ENCODE data around the gene OTOP2.
"Not testable (repeated sequence)": the region's sequence is repeated elsewhere in the genome, so short reads cannot be mapped to it uniquely, and the experiment has no call there.

OTOP2 gene

DNA sequence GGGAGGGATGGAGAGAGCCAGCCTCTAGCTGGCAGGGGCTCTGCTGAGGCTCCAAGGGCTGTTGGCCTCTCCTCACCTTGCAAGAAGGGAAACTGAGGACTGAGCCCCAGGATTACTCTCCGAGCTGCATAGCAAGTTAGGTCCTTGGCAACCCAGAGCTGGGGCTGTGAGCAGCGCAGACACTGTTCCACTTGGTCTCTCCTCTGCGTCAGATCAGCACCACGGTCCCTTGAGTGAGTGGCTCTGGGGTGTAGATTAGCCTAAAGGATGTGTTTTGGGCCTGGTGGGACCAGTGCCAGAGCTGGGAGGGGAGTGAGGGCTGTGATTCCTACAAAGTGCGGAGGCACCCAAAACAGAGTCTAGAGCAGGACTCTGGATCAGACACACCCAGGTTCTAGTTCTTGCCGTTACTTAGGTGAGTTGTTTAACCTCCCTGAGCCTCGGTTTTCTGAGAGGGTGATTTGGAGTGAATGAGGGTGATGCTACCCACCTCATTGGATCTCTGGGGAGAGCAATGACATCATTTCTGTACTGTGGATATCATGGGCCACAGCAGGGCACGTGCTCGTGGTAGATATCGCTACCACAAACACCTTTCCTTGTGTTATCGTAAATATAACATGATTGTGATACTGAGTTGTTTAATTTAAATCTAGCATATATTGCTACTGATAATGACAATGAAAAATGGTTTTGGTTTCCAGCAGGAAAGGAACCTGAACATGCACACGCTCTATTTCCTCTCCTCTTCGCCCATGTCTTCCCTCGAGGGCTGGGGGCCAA, 22.5 kb upstream of the OTOP2 start:
- no peak for DNase-seq

DNA sequence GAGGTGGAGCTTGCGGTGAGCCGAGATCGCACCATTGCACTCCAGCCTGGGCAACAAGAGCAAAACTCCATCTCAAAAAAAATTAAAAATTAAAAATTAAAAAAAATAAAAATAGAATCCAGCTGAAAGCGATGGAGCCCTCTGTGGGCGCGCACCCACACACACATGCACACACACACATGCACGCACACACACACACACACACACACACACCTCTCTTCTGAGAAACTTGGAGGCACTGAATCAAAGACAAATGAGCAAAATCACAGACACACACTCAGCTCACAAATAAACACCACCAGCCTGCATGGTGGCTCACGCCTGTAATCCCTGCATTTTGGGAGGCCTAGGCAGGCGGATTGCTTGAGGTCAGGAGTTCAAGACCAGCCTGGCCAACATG, 21.0 kb upstream of the OTOP2 start:
- DNase-seq = no peak

DNA sequence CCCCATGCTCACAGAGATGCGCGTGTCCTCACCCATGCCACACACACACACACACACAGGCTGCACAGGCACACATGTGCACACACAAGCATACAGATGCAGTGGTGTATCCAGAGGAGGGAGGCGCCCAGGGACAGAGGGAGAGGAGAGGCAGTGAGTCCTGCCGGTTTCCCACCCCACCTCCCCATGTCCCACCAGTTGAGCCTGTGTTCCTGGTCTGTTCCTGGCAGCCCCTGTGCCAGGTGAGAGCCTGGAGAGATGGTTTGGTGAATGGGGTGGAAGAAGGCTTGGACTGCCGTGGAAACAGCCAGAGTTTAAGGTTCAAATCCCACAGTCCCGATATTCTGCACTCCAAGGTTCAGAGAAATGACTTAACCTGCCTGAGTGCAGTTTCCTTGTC, 20.4 kb upstream of the OTOP2 start:
- DNase-seq = no peak

DNA sequence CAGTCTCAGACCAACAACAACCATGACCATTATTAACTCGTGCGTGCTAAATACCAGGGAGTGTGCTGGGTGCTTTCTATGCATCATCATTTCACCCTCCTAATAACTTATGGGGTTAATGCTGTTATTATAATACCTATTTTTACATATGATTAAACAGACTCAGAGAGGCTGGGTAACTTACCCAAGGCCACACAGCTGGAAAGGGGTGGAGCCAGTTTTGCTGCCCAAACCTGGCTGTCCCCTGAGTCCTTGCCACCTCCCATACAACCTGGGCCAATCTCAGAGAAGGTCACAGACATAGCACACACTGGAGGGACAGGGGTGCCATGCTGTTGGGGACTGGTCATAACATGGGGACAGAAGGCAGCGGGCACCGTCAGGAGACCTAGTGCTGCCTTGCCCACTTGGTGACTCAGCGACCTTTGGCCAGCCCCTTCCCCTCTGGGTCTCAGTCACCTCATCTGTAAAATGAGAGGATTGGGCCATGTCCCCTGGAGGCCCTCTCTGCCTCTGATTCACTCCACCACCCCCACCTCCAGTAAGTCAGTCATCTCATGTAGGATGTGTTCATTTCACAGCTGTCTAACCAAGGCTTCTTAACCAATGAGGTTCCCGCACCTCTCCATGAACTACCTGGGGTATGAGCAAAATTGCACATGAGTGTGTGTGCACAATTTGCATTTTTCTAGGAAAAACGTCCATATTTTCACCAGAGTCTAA, 19.2 kb upstream of the OTOP2 start:
- no peak for DNase-seq

DNA sequence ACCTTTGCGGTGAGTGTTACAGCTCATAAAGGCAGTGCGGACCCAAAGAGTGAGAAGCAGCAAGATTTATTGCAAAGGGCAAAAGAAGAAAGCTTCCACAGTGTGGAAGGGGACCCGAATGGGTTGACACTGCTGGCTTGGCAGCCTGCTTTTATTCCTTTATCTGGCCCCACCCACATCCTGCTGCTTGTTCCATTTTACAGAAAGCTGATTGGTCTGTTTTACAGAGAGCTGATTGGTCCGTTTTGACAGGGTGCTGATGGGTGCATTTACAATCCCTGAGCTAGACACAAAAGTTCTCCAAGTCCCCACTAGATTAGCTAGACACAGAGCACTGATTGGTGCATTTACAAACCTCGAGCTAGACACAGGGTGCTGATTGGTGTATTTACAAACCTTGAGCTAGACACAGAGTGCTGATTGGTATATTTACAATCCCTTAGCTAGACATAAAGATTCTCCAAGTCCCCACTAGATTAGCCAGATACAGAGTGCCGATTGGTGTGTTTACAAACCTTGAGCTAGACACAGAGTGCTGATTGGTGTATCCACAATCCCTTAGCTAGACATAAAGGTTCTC, 17.8 kb upstream of the OTOP2 start:
- DNase-seq = not testable (repeated sequence)

DNA sequence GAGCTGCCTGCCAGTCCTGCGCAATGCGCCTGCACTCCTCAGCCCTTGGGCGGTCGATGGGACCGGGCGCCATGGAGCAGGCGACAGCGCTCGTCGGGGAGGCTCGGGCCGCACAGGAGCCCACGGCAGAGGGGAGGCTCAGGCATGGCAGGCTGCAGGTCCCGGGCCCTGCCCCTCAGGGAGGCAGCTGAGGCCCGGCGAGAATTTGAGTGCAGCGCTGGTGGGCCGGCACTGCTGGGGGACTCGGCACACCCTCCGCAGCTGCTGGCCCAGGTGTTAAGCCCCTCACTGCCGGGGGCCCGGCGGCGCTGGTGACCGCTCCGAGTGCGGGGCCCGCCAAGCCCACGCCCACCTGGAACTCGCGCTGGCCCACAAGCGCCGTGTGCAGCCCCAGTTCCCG, 17.1 kb upstream of the OTOP2 start:
- no peak for DNase-seq

DNA sequence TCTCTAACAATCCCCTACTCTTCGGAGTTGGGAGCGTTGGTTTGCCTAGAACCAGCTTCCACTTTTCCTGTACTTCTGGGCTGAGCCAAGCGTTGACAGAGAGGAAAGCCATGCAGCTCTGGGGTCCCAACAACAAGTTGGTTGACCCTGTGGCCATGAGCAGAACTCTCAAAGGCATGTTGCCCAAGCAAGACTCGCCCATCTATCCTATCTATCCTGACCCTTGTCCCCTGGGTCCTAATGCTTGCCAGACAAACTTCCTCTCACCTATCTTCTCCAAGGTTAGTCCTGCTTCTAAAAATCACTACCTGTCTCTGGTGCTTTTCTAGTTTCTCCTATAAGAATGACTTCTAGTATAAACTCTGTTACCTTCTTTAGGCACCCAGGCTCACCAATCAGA, 15.0 kb upstream of the OTOP2 start:
- not testable (repeated sequence) for DNase-seq

DNA sequence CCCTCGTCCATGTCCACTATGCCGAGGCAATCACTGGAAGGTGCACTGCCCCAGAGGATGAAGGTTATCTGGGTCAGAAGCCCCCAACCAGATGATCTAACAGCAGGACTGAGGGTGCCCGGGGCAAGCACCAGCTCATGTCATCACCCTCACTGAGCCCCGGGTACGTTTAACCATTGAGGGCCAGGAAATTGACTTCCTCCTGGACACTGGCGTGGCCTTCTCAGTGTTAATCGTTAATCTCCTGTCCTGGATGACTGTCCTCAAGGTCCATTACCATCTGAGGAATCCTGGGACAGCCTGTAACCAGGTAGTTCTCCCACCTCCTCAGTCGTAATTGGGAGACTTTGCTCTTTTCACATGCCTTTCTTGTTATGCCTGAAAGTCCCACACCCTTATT, 12.7 kb upstream of the OTOP2 start:
- not testable (repeated sequence) for DNase-seq

DNA sequence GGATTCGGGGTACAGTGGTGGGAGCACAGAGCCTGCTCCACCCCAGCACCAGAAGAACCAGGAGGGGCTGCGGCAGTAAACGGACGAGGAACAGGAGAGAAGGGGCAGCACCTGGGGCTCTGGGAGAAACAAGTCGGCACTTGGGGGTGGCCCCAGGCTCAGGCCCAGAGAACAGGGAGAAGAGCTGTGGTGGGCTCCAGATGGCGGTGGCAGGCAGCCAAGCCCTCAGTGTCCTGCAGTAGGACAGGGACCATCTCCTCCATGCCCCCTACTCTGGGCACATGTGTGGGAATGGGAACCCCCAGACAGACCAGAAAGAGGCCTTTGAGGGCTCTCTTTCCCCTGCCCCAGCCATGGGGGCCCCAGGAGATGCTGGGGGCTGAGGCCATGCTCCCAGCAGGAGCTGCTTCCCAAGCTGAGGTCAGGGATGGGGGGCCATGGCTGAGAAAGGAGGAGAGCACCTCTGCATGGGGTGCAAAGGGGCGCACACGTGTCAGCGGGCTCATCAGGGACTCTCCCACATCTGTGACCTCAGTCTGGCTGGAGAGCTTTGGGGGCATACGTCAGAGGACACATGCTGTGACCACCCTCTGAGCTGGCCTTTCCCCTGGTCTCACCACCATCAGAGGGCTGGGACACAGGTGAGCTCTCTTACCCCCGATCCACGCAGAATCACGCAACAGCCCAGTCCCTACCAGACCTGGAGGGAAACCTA, 7.8 kb upstream of the OTOP2 start:
- DNase-seq = no peak

DNA sequence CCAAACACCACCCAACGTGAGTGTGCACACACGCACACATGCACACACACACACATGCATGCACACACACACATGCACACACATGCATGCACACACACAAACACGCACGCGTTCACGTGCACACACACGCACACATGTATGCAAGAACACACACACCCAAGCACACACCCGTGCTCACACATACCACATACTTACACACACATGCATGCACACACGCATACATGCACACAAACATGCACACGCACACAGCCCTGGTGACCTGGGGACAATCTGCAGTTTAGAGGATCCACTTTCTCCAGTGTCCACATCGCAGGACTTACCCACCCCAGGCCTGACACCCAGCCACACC, 7.2 kb upstream of the OTOP2 start:
- no peak for DNase-seq

DNA sequence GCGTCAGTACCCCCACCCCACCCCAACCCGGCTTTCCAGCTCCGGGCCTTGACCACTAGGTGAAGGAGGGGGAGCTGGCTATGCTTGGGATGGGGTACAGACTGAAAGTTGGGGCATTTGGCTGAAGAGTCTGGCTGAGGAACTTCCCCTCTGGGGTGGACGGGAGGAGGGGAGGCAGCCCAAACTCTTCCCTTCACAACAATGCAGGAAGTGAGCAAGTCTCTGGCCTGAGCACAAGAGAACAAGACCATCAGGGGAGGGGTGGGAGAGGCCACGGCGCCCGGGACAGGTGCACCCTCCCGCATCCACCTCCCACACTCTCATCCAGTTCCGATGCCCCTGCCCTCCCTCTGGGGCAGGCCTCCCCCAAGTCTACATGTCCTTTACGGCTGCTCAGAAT, 6.6 kb upstream of the OTOP2 start:
- no peak for DNase-seq

DNA sequence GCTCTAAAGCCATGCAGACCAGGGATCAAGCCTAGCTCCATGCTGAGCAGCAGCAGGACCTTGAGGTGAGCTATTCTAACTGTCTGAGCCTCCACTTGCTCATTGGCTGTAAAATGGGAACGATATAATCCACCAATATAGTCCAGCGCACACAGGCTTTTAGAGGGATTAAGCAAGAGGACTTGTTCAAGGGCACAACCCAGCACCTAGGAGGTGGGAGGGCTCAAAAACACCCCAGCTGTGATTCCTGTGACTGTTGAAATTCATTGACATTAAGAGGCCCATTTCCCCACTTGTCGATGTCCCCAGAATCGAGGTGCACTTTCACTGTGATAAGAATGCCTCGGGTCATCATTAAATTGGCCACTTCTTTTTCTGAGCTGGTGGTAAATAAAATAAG, 5.2 kb upstream of the OTOP2 start:
- no peak for DNase-seq

DNA sequence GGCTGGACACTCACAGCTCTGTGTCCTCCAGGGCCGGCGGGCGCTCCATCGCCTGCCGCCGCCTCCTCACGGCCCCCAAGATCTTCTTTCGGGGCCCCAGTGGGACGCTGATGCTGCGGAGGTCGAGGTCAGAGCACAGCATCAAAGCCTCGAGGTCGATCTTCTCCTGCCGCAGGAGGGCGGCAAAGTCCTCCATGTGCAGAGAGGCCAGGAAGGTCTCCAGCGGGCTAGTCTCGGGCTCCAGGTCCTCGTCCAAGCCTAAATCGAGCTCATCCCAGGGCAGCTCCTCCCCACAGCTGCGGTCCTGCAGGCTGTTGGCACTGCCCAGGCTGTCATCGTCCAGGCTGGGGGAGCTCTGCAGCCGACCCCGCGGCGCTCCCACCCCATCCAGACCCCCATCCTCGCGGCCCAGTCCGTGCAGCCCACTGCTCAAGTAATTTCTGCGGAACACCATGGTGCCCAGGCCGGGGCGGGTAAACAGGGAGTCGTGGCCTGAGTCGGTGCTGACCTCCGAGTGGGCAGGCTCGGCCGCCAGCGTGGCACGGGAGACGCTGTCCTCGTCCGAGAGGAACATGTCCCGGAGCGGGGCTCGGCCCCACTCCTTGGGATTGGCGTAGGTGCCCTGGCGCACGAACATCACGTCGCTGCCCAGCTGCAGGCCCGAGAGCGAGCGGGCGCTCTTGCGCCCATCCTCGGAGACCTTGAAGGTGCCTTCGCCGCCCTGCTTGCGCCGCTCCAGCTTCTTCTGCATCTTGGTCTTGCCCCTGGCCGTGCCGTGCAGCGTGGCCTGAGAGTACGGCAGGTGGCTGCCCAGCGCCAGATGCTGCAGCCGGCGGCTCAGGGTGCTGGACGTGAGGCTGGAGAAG, 4.4 kb upstream of the OTOP2 start:
- DNase-seq = no peak

DNA sequence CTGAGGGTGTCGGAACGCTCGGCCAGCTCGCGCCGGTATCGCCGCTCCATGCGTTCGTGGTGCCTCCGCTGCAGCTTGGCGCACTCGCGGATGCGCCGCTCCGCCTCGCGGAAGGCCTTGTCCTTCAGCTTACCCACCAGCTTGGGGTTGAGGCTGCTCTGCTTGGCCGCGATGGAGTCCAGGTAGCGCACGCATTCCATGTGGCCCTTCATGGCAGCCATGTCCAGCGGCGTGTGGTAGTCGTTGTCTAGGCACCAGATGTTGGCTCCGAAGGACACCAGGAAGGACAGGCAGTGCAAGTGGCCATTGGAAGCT, 3.8 kb upstream of the OTOP2 start:
- no peak for DNase-seq

DNA sequence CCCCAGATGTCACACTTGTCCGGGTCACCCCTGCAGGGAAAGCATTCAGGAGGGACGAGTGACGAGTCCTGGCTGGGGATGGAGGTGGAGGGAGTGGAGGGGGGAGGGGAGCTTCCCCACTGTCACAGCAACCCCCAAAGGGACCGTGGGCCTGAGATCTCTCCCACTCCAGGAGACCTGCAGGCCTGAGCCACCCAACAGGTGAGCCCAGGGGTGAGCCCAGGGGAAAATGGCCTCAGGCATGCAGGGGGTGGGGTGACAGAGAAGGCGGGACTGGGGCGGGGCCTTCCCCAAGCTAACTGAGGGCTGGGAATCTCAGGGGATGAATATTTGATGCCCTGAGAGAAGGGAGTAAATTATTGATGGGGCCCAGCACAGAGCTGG, 3.4 kb upstream of the OTOP2 start:
- DNase-seq = no peak

DNA sequence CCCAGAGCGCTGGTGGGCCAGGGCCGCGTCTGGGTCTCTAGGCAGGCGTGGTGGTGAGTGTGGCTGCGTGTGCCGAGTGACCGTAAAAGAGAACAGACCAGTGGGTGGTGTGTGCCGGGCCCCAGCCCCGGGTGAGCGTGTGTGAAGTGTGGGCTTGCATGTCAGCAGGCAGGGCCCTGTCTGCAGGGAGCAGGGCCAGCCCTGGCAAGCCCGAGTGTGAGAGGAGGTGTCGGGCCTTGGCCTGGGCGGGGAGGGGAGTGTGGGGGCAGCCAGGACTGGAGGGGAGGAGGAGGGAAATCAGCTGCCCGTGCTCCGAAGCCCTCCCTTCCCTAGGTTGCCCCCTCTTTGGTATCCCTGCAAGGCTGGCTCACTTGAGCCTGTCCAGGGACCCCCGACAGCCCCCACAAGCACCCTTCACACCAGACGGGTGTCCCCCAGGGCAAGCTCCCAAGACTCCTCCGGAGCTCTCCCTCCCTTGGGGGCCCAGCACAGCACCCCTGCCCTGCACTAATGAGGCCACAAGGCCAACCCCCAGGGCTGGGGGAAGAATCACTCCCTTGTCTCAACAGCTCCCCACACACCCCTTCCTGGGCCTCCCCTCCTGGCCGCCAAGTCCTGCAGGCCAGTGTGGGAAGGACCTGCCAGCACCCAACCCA, 2.9 kb upstream of the OTOP2 start:
- no peak for DNase-seq

DNA sequence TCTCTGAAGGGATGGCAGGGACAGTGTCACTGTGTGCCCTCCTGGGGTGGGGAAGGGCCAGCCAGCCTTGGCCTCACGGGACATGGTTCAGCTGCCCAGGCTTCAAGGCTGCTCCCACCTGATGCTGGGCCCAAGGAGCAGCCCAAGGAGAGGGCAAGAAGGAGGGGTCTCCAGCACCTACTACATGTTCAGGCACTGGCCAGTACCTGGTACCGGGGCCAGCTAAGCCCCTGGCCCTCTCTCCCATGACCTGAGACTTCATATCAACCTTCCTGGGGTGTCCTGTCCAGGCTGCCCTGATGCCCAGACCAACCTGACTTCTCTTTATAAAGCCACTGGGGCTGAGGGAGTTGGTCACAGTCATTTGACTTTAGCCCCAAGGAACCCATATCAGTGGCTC, 2.3 kb upstream of the OTOP2 start:
- no peak for DNase-seq

DNA sequence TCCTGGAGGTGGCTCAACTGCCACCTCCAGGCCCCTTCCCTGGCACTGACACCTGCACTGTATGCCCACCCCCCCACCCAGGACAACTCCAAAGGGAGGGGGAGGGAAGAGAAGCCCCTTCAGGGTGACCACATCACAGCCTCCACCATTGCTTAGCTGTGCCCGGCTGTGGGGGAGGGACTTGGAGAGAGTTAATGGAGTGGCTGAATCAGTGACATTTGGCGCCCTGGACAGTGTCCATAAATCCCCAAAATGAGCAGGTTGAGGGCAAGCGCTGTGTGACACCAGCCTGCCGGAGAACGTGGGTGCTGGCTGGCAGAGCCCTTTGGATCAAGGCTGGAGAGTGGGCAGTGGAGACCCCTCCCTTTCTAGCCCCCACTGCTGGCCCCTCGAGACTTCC, 1.9 kb upstream of the OTOP2 start:
- DNase-seq = no peak

DNA sequence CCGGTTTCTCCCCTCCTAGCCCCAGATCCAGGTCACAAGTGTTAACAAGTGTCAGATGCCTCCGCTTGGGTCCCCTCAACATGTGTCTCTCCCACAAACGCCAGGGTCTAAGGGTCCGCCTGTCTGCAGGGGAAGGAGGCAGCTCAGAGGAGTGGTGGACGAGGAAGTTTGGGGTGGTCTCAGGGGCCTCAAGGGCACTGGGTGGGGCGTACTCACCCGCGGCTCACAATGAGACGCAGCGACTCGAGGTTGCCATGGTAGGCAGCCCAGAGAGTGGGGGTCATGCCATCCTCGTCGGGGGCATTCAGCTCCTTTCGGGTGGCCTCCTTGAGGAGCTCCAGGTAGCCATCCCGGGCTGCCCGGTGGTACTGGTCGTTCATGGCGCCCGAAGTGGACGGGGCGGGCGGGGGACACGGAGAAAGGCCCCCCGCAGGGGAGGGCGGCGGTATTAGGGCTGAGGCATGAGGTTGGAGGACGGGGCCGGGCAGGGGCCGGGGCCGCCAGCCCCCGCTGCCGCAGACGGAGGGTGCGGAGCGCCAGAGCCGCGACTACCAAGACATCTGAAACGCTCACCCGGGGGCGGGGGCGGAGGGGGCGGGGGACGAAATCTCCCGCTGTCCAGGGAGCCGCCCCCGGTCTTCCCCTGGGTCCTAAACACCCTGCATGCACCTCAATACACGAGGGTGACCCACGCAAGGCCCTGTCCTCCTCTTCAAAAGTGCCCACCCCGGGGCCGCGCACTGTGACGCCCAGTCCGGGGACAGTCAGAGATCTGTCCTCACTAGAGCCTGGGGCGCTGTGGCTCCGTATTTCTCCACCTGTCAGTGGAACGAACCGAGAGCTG, 1.2 kb upstream of the OTOP2 start, which contains the start of gene USH1G:
TSS of gene USH1G (minus strand) at position 562 of the 844 bp plus-strand sequence. CDS start at position 380, 182 bp downstream.
- DNase-seq = no peak

DNA sequence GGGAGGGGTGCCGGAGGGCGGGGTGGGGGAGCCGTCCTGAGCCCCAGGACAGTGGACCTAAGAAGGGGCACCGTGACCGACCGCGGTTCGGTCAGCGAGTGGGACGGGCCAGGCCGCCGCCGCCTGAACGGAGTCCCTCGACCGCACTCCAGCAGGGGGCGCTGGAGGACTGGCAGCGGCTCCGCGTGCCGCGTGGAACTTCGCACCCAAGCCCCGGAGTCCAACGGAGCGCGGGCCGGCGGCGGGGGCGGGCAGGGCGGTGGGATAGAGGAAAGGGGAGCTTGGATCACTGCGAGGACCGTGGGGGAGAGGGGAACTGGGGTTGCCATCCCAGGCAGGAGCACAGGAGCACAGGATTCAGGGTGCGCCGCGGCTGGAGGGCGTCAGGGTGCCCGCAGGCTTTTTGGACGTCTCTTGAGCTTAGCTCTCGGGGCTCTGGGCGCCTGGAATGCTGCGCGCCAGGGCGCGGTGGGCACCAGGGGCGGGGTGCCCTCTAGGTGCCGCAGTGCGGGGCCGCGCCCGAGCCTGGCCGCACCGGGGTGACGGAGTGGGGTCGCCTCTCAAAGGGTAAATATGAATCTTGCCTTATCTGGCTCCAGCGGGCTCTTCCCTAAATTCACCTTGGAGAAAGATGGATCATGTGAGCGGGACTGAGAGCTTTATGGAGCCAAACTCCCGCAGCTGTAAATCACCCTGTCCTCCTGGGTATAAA, 379 bp upstream of the OTOP2 start:
- peak; percentile 21 for DNase-seq

DNA sequence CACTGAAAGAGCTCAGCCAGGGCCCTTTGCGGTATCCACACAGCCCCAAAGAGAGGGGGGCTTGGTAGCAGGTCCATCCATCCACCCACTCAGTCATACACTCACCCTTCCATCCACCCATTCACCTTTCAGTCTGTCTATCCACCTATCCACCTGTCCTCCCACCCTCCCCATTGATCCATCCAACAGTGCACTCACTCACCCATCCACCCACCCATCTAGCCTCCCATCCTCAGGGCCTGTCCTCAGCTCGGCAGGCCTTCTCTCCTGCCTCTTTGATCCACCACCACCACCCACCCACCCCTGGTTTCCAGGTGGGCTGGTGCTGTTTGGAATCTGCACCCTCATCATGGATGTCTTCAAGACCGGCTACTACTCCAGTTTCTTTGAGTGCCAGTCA, 1.2 kb downstream of the OTOP2 start:
- no peak for DNase-seq
